ENCODE data around the gene RBMX.
A peak's percentile ranks its signal among the peaks of the same experiment; 100 is the strongest.
"Not testable (repeated sequence)": the region's sequence is repeated elsewhere in the genome, so short reads cannot be mapped to it uniquely, and the experiment has no call there.

Gene RBMX

GRCh38 chrX:136880452-136881013, at the start of gene RBMX:
RBMX (minus strand) TSS chrX:136880725; CDS start chrX:136879427, 1,298 bp downstream.
- DNase-seq (ENCODE audit: low read depth), result peak; percentile 61

GRCh38 chrX:136921438-136921837, 40.9 kb upstream of the RBMX start:
- not testable (repeated sequence) for DNase-seq (ENCODE audit: low read depth)

- no peak for DNase-seq (ENCODE audit: low read depth)
These were observed 39.5 kb upstream of the RBMX start for GRCh38 chrX:136920001-136920400.

- DNase-seq (ENCODE audit: low read depth), result no peak
These were observed 36.3 kb upstream of the RBMX start for GRCh38 chrX:136916827-136917226.

GRCh38 chrX:136911661-136912060, 31.1 kb upstream of the RBMX start:
- not testable (repeated sequence) for DNase-seq (ENCODE audit: low read depth)

GRCh38 chrX:136911253-136911652, 30.7 kb upstream of the RBMX start:
- no peak for DNase-seq (ENCODE audit: low read depth)

GRCh38 chrX:136910565-136911035, 30.1 kb upstream of the RBMX start:
- no peak for DNase-seq (ENCODE audit: low read depth)

- no peak for DNase-seq (ENCODE audit: low read depth)
These were observed 29.4 kb upstream of the RBMX start for GRCh38 chrX:136909706-136910564.

GRCh38 chrX:136909119-136909705, 28.7 kb upstream of the RBMX start:
- DNase-seq (ENCODE audit: low read depth), result peak; percentile 43

GRCh38 chrX:136907621-136908020, 27.1 kb upstream of the RBMX start:
- DNase-seq (ENCODE audit: low read depth), result no peak

- DNase-seq (ENCODE audit: low read depth), result no peak
These were observed 26.5 kb upstream of the RBMX start for GRCh38 chrX:136906921-136907510.

- DNase-seq (ENCODE audit: low read depth), result not testable (repeated sequence)
These were observed 23.5 kb upstream of the RBMX start for GRCh38 chrX:136904067-136904466.

GRCh38 chrX:136900071-136900470, 19.5 kb upstream of the RBMX start:
- not testable (repeated sequence) for DNase-seq (ENCODE audit: low read depth)

GRCh38 chrX:136899221-136899620, 18.7 kb upstream of the RBMX start:
- no peak for DNase-seq (ENCODE audit: low read depth)

GRCh38 chrX:136898752-136899151, 18.2 kb upstream of the RBMX start:
- DNase-seq (ENCODE audit: low read depth), result not testable (repeated sequence)

- no peak for DNase-seq (ENCODE audit: low read depth)
These were observed 15.8 kb upstream of the RBMX start for GRCh38 chrX:136896121-136896914.

GRCh38 chrX:136892412-136892811, 11.9 kb upstream of the RBMX start:
- no peak for DNase-seq (ENCODE audit: low read depth)

- DNase-seq (ENCODE audit: low read depth), result not testable (repeated sequence)
These were observed 10.1 kb upstream of the RBMX start for GRCh38 chrX:136890596-136890995.

- no peak for DNase-seq (ENCODE audit: low read depth)
These were observed 8.7 kb upstream of the RBMX start for GRCh38 chrX:136889269-136889668.

GRCh38 chrX:136880003-136880451, 498 bp downstream of the RBMX start:
- no peak for DNase-seq (ENCODE audit: low read depth)

GRCh38 chrX:136879001-136879687, 1.4 kb downstream of the RBMX start:
- no peak for DNase-seq (ENCODE audit: low read depth)

Measured in stimulated activated CD8-positive, alpha-beta memory T cell treated with anti-CD3 and anti-CD28 coated beads, Interleukin-15, amount 100 ng/mL, for 24 hours (primary cell).